DMS153 treated with DMSO at 0.1 percent for 48 hours (cell line): ENCODE results near the gene ISG20L2.

Experiments used
- DNase-seq: peaks from one replicate; lab custom pipeline; 2025; ENCODE audit not compliant: unreplicated experiment; lab: John Stamatoyannopoulos, UW

ISG20L2 gene

GRCh38 chr1:156707417-156708217 lies 20.9 kb downstream of the ISG20L2 start:
- DNase-seq: no peak

DNA sequence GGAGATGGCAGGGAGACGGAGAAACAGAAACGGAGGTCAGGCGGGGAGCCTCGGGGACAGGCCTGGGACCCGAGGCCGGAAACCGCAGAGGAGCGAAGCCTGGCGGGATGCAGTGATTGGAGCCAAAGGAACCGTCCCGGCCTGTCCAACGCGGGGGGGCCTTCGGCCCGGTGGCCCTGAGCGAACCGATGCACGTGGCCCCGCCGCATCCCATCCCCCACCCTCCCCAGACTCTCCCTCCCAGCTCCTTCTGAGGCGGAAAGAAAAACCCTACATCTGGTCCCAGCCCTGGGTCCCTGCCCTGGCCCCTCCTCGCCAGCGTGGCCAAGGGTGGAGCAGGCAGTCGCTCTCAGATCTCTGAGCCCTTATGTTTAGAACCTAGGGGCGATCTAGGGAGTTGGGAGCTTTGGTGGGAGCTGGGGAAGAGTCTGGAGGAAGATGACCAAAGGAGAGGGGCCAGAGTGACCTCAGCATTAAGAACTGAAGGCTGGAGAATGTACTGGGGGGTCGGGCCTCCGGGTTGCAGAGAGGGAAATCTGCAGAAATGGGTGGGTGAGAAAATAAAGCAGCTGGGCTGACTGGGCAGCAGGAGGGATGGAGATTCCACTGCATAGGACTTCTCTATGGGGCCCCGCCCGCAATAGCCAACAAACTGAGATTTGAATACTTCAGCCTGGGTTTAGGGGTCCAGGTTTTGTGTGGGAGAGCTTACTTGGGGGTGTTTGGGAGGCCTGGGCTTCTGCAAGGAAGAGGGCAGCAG lies 21.7 kb downstream of the ISG20L2 start:
- DNase-seq: no peak

- DNase-seq: peak; percentile 74
Observed at GRCh38 chr1:156705918-156706656, 22.5 kb downstream of the ISG20L2 start.

GRCh38 chr1:156705321-156705917 lies 23.1 kb downstream of the ISG20L2 start, which contains the start of gene CRABP2:
CRABP2 (minus strand) TSS chr1:156705583; CDS start chr1:156705446, 137 bp downstream.
- DNase-seq: peak; percentile 67

DNA sequence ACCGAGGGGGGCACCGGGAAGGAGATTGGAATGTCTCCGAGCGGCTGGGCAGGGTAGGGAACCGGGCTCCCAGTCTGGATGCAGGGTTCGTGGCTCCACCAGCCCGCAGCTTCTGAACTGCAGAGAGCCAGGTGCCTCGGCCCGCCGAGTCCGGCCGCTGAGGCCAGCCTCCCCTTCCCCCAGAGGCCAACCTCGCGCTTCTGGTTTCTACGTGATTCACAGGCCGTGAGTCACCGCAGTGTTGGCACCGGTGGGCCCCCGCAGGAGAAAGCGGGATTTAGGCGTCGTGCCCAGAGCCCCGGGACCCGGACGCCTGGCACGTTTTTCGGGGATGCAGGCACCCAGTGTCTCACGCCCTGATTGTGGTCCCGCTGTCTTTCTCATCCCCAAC lies 23.6 kb downstream of the ISG20L2 start:
- DNase-seq: no peak

DNA sequence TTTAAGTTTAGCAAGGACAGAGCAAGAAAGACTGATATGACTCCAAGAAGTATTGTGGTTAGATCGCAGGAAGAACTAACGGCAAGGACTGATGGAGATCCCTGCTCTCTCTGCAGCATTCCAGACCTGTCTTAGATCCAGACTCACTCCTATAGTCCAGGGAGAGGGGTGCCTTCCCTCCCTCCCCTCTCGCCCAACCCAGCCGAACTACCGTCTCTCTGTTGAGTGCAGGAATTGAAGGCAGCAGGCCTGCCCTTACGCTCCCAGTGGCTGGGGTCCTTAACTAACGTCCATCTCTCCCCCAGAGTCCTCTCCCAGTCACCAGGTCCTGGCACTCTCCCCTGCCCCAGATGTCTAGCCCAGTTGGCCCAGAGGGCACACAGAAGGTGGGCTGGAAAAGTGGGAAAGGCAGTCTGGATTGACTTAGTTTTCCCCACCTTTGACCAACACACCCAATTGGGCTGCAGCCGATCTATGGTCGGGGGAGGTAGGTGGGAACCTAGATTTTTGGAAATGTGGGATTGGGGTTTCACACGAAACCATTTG lies 24.3 kb downstream of the ISG20L2 start:
- DNase-seq: no peak

DNA sequence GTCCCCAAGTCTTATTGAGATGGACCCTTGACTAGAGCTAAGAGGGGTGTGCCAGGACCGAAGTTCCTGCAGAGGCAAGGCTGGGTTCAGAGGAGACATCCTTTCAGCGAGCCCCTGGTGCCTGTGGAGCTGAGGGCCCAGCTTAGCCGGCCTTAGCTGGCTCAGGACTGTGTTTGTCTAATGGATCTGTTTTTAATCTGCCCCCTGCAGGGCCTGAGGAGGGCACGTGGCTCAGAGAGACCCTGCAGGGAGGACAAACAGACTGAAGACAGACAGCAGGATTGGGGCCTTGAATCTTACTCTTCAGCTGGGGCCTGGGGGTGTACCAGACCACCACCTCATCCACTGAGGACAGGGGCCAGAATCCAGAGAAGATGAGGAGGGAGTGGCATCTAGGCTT lies 24.8 kb downstream of the ISG20L2 start:
- no peak for DNase-seq

DNA sequence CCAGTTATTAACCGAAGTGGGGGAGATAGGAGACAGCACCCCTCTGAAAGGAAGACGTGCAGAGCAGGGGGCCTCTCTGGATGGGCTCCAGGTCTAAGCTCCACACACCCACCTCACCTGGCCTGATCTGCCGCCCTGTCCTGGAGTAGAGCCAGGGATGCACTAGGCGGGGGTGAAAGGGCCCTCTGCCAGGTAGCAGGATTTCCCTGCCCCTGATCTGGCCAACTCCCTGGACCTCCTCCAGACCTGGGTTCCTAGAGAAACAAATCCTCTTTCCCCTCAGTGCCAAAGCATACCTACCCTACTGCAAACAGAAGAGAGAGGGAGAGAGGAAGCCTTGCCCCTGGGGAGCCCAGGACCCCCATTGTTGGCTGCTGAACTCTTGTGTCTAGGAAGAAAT lies 25.2 kb downstream of the ISG20L2 start:
- DNase-seq: no peak

- no peak for DNase-seq
Observed at GRCh38 chr1:156700736-156701531, 27.6 kb downstream of the ISG20L2 start.

DNA sequence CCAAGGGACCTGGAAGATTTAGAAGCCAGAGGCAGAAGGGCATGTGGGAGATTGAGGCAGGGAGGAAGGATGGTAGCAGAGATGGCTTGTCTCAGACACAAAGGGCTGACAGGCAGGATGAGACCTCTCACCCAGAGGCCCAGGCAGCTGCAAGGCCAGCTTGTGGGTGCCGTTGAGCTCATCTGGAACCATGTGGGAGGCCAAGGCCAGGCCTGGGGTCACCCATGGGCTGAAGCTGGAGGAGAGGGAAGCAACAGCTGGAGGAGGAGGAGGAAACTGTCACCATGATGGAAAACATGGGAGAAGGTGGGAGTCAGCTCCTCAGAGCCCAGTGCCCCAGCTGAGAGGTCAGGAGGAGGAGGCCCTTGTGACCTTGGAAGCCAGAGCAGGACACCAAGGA lies 29.6 kb downstream of the ISG20L2 start:
- no peak for DNase-seq

DNA sequence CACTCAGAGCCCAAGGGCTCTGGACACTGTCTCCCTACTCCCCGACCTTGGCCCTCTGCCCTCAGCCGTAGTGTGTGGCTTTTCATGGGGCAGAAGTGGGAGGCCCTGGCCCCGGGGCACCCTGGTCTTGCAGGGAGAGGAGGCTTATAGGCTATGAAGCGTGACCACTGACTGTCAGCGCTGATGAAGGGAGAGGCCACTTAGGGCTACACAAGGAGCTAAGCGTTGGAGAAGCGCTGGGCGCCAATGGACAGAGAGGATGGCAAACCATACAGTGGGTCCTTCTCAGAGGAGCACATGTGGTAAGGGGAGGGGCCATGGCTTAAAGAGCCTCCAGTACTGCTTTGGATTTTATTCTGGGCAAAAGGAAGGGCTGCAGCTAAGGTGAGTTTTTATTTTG lies 31.1 kb downstream of the ISG20L2 start:
- peak; percentile 63 for DNase-seq

GRCh38 chr1:156696755-156697154 lies 31.8 kb downstream of the ISG20L2 start:
- DNase-seq: no peak

- DNase-seq: no peak
Observed at GRCh38 chr1:156694690-156694962, 33.9 kb downstream of the ISG20L2 start.

DNA sequence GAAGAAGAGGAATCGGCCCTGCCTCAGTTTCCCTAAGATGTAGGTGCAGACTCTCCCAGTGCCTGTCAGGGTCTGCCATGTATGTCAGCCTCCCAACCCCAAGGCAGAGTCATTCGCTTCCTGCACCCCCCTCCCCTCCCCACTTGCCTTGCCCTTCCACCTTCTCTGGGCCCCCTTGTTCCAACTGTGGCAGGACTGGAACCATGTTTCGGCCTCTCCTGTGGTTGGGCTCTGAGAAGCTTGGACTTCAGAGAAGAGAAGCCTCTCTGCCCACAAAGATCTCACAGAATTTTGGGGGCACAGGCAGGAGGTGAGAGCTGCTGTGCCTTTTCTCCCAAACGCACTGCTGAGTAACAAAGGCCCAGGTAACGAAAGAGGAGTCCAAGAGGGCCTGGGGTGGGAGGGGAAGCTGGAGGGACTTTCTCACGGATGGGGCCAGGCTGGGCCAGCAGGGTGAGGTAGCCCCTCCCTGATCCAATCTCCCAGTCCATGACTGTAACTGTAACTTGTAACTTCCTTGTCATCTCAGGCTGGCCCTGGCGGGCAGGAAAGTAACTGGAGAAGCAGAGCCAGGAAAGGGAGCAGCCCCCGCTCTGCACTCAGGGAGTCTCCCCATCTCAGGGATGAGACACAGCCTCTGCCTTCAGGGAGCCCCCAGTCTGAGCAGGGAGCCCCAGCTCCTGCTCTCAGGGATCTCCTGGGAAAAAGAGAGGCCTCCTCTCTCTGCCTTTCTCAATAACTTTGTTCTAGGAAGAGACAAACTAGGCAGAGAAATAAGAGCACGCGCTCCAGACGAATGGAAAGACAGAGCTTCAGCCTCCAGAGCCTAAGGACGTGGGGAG lies 34.5 kb downstream of the ISG20L2 start:
- no peak for DNase-seq

GRCh38 chr1:156692925-156693847 lies 35.4 kb downstream of the ISG20L2 start:
- peak; percentile 92 for DNase-seq

DNA sequence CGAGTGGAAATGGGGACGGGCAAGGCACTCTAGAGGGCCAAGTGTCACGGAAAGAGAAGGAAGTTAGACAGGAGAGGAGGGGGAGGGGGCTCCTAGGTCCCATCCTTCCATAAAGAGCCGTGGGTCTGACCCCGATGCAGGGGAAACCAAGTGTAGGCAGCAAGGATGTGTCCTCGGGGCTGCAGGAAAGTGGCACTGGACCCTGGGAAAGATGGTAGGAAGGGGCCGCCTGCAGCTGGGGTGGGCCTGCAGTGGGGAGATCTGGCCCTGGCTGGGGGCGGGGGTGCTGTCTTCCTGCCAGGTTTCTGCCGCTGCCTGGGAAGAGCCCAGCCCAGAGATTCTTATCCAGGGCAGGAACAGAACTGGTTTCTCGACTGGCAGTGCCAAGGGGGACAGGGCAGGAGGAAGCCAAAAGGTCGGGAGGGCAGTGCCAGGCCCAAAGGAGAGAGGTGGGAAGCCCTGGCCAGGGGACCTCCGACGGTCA lies 36.1 kb downstream of the ISG20L2 start:
- DNase-seq: no peak

DNA sequence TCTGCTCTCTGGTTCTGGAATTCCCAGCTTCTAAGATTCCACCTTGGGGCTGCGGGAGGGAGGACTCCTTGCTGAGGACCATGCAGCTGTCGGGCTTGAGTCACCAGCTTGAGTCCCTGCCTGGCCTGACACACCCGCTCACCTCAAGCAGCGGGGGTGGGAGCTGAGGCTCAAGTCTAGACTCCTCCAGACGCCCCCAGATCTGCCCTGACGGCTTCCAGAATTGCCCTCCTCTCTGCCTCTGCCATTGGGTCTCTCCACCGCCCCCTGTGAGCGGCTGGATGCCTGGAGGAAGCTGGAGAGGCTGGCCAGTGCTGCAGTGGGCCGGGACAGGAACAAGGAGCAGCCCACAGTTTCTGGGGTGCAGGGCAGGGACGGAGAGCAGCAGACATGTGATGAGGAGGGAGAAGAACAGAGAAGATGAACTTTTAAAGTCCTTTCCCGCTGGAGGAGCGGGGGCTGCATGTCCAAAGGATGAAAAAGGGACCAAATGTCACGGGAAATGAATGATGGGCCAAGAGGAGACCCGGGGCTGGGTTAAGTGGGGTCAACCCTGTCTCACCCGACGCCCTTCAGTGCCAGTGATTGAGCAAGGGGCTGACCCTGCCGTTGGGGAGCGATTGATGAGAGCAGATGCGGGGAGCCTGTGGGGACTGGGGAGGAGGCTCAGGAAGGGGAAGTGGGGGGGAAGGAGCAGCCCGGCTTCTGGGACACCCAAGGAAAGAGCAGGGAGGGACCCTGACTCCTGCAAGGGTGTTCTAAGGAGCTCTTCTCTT lies 36.7 kb downstream of the ISG20L2 start:
- no peak for DNase-seq
